Small intestine (tissue), 7 donors: Measurements from ENCODE around the gene SLC25A25. TPM values are rescaled to one million over a fixed set of nuclear protein-coding genes. Genes with fewer than 3 reads are reported as not detected.

ENCODE experiments used
- DNase-seq, 2 donors: peaks; one replicate each; pipeline versions ENCODE4 v3.0.0 to v3.0.0-alpha.2; 2013
- FAIRE-seq: peaks from 2 replicates; lab custom pipeline; 2012; peaks lifted over from hg19 to GRCh38; lab: Jason Lieb, UNC
- H3K27ac ChIP-seq, 3 donors: one replicate each; pipeline ENCODE4 v1.5.1; 2013; ENCODE audit warnings: low read length in 2 of 3, mild to moderate bottlenecking in 2 of 3, control low read depth in 1 of 3, inconsistent platforms in 1 of 3, low read depth in 1 of 3, moderate library complexity in 1 of 3
- H3K27me3 ChIP-seq, 3 donors: one replicate each; pipeline ENCODE4 v1.6.1; 2013; ENCODE audit warnings: low read length in 3 of 3, inconsistent platforms in 1 of 3; ENCODE audit not compliant: control insufficient read depth in 3 of 3, insufficient read depth in 3 of 3
- H3K36me3 ChIP-seq, 3 donors: one replicate each; pipeline ENCODE4 v1.6.1; 2013; ENCODE audit warnings: low read length in 3 of 3, inconsistent platforms in 1 of 3, low read depth in 1 of 3, mild to moderate bottlenecking in 1 of 3, moderate library complexity in 1 of 3; ENCODE audit not compliant: control insufficient read depth in 3 of 3, insufficient read depth in 2 of 3
- H3K4me1 ChIP-seq, 3 donors: one replicate each; pipeline ENCODE4 v1.6.1; 2013; ENCODE audit warnings: low read length in 2 of 3, inconsistent platforms in 1 of 3, low read depth in 1 of 3, mild to moderate bottlenecking in 1 of 3, moderate library complexity in 1 of 3; ENCODE audit not compliant: control insufficient read depth in 3 of 3, insufficient read depth in 2 of 3
- H3K4me3 ChIP-seq, 3 donors: one replicate each; pipeline ENCODE4 v1.5.1; 2013; ENCODE audit warnings: low read length in 3 of 3, control low read depth in 1 of 3, inconsistent platforms in 1 of 3, low read depth in 1 of 3, mild to moderate bottlenecking in 1 of 3, moderate library complexity in 1 of 3
- H3K9me3 ChIP-seq, 2 donors: one replicate each; pipeline ENCODE4 v1.6.1; 2013; ENCODE audit warnings: low read depth in 1 of 2, low read length in 1 of 2; ENCODE audit not compliant: control insufficient read depth in 2 of 2, insufficient read depth in 1 of 2
- WGBS, 3 donors: extraction: QIAGEN DNeasy Blood & Tissue Kit; methylation state at CpG; one replicate each; pipeline ENCODE4 v1.1.7; 2013; 5-methylcytosine and 5-hydroxymethylcytosine counted together
- polyA plus RNA-seq, 4 donors: library from polyadenylated mRNA; stranded (reverse) in 3 of 4; unstranded in 1 of 4; fragments of 200-250 nt in 3 of 4; fragments of 120-200 nt in 1 of 4; gene quantifications; one replicate each; pipeline versions ENCODE4 v1.2.1 to v1.2.3, GENCODE V29; 2013
- donor health status: healthy with polysubstance abuse.
- donor health status: control.
- donor health status: control.
- donor health status: Bipolar disorder and iron deficiency.
- donor health status: healthy.

The SLC25A25 gene
- polyA plus RNA-seq, 4 donors, result 15.5 to 26.2 (median 20.1) TPM

DNA sequence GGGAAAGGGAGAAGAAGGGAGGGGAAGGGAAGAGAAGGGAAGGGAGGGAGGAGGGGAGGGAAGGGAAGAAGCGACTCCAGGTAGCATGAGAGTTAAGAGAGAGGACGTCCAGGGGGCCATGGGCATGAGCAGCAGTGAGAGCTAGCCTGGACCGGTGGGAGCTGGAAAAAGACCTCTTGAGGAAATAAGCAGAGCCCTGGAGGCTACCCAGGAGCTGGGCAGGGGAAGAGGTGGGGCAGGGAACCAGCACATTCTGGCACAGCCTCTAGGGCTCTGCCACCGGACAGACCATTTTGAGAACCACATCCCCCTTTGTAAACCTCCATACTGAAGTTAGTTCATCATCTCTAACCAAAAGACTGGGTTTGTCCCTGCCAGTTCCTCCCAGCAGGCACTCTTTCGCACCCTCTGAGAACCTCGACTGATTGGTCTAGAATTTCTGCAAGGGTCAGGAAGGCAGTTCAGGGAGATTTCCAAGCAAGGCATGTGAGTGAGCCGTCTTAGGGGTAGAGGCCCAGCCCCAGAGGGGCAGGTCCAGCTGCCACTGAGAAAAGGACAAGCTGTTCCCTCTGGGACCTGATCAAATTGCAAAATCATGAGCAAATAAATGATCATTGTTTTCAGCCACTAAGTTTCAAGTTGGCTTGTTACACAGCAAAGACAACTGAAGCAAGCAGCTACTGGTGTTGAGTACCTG lies 12.5 kb upstream of the SLC25A25 start:
- H3K9me3 ChIP-seq, result no peaks in the 10 kb centered on the region
- DNase-seq, result no peak

DNA sequence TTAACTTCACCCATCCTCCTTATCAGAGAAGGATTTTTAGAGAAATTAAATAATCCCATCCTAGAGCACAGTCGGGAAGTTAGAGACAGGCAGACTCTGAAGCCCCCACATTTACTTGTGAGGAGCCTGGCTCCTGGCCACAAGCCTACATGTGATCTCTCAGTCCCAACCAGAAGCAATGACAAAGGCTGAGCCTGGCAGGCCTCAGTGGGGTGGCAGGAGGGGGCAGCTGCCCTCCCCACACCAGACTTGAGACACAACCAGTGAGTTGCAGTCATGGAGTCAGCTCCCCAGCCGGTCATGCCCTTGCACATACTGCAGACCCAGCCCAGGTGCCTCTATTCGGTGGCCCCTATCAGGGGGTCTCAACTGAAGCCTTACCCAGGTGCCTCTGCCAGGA lies 11.9 kb upstream of the SLC25A25 start:
- peaks cover 0 to 32% (median 0%) of the 10 kb centered on the region in 3 donors for H3K4me1 ChIP-seq

More for the DNA sequence above, 12.5 kb upstream of the SLC25A25 start:
- WGBS, 3 donors, result 49 to 70% (median 62%) methylated on average over 7 of the region's 7 CpGs
- FAIRE-seq, result no peak
- Histone ChIP-seq H3K4me3 (no peak overlapping the region), H3K4me1 (peaks cover 0 to 38% (median 0%) of the 10 kb centered on the region in 3 donors), H3K36me3 (no peaks in the 10 kb centered on the region), H3K27me3 (no peaks in the 10 kb centered on the region), H3K27ac (peak overlapping the region in 1 of 3 donors; percentile 83)

DNA sequence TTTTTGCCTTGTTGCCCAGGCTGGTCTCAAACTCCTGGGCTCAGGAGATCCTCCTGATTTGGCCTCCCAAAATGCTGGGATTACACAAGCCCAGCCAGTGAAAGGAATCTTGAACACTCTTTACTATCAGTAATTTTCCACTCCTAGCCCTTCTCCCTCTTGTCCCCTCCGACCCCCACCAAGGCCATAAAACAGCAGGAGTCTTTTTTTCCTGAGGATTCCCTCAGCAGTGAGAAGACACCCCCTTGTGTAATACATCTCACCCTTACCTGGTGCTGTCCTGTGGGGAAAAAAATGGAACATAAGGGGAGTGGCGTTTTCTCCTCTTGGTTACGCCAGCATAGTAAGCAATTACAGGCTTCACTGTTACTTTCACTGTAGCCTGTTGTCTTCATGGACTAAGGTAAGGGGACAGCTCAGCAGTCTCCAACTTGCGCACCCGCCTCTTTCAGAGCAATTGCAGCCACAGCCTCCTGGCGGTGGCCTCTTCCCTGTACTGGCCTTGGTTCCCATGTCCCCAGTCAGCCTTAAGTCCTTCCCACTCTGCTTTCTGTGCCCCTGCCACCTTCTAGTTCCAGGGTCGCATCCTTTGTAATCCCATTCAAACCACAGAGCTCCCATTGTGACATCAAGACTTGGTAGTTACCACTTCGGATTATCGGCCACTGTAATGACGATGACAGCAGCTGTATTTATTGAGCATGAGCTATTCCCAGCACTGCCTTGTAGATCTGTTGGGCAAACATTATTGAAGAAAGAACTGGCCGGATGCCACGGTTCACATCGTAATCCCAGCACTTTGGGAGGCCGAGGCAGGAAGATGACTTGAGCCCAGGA lies 10.9 kb upstream of the SLC25A25 start:
- FAIRE-seq, result no peak
- Histone ChIP-seq H3K9me3 (no peaks in the 10 kb centered on the region), H3K27ac (peak overlapping the region in 1 of 3 donors; percentile 47), H3K27me3 (no peaks in the 10 kb centered on the region), H3K4me3 (no peak overlapping the region), H3K4me1 (peaks cover 0 to 24% (median 4%) of the 10 kb centered on the region in 3 donors), H3K36me3 (peaks cover 0 to 8% (median 0%) of the 10 kb centered on the region in 3 donors)
- peak in 1 of 2 donors; percentile 58 for DNase-seq
- 43 to 70% (median 55%) methylated on average over 14 of the region's 14 CpGs for WGBS, 3 donors

More for the DNA sequence above, 11.9 kb upstream of the SLC25A25 start:
- H3K9me3 ChIP-seq, result no peaks in the 10 kb centered on the region
- peak overlapping the region in 1 of 3 donors; percentile 51 for H3K27ac ChIP-seq
- H3K4me3 ChIP-seq, result no peak overlapping the region
- 80 to 96% (median 92%) methylated on average over 3 of the region's 3 CpGs for WGBS, 3 donors
- no peaks in the 10 kb centered on the region for H3K27me3 ChIP-seq
- FAIRE-seq, result no peak
- H3K36me3 ChIP-seq, result no peaks in the 10 kb centered on the region
- no peak for DNase-seq

- peaks cover 0 to 16% (median 4%) of the 10 kb centered on the region in 3 donors for H3K4me1 ChIP-seq
These were observed 10.2 kb upstream of the SLC25A25 start for GRCh38 chr9:128057724-128058409.

DNA sequence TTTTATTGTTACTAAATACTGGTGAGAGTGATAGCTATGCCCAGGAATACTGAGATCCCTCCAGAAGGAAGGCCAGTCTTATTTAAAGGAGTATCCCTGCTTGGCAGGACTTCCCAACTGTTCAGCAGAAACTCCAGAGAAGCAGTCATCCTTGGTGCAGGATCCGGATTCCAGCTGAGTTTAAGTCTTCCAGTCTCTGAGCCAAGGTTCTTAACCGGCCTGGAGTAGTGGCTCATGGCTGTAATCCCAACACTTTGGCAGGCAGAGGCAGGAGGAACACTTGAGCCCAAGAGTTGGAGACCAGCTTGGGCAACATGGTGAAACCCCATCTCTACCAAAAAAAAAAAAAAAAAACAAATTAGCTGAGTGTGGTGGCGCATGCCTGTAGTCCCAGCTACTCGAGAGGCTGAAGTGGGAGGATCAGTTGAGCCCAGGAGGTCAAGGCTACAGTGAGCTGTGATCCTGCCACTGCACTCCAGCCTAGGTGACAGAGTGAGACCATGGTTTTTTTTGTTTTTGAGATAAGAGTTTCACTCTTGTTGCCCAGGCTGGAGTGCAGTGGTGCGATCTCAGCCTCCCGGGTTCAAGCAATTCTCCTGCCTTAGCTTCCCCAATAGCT lies 8.6 kb upstream of the SLC25A25 start:
- FAIRE-seq (no peak), DNase-seq (no peak)
- Histone ChIP-seq H3K4me1 (peaks cover 0 to 14% (median 4%) of the 10 kb centered on the region in 3 donors), H3K36me3 (peaks cover 0 to 25% (median 0%) of the 10 kb centered on the region in 3 donors), H3K27ac (no peak overlapping the region), H3K27me3 (no peaks in the 10 kb centered on the region), H3K9me3 (no peaks in the 10 kb centered on the region), H3K4me3 (no peak overlapping the region)
- 85 to 95% (median 93%) methylated on average over 6 of the region's 6 CpGs for WGBS, 3 donors

More at GRCh38 chr9:128057724-128058409, 10.2 kb upstream of the SLC25A25 start:
- no peaks in the 10 kb centered on the region for H3K27me3 ChIP-seq
- no peaks in the 10 kb centered on the region for H3K9me3 ChIP-seq
- H3K36me3 ChIP-seq, result peaks cover 0 to 15% (median 0%) of the 10 kb centered on the region in 3 donors
- no peak for DNase-seq
- 76 to 82% (median 76%) methylated on average over 8 of the region's 8 CpGs for WGBS, 3 donors
- FAIRE-seq, result no peak
- no peak overlapping the region for H3K4me3 ChIP-seq
- no peak overlapping the region for H3K27ac ChIP-seq

- 57 to 76% (median 59%) methylated on average over 13 of the region's 13 CpGs for WGBS, 3 donors
- FAIRE-seq (no peak), DNase-seq (no peak)
- Histone ChIP-seq H3K27me3 (no peaks in the 10 kb centered on the region), H3K9me3 (no peaks in the 10 kb centered on the region), H3K4me1 (peaks cover 4 to 15% (median 12%) of the 10 kb centered on the region in 3 donors), H3K36me3 (peaks cover 0 to 25% (median 0%) of the 10 kb centered on the region in 3 donors), H3K27ac (peak overlapping the region in 1 of 3 donors; percentile 85), H3K4me3 (no peak overlapping the region)
These were observed 6.6 kb upstream of the SLC25A25 start for GRCh38 chr9:128061275-128061960.

DNA sequence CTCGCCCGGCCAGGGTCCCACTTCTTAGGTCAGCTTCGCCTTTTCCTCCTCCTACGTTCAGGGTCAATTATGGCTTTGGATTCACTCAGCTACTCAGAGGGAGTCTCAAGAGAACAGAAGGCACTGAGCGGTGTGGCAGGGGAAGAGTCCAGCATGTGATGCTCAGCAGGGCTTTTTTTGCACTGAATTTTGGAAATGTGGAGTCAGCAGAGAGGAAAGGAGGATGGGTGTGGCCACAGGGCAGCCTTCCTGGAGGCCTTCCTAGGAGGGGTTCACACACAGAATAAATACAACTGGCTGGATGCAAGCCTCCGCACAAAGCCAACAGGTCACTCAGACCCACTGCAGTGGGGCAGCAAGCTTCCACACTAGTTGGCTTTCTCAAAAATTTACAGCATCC lies 5.8 kb upstream of the SLC25A25 start:
- Histone ChIP-seq H3K27ac (peak overlapping the region in 1 of 3 donors; percentile 6), H3K4me3 (no peak overlapping the region), H3K27me3 (no peaks in the 10 kb centered on the region), H3K36me3 (peaks cover 0 to 25% (median 0%) of the 10 kb centered on the region in 3 donors), H3K4me1 (peaks cover 7 to 20% (median 18%) of the 10 kb centered on the region in 3 donors), H3K9me3 (no peaks in the 10 kb centered on the region)
- DNase-seq (no peak), FAIRE-seq (no peak)
- WGBS, 3 donors, result 71 to 77% (median 76%) methylated on average over 6 of the region's 6 CpGs
